ENCODE results near the gene IMMP2L. TPM values are rescaled to one million over a fixed set of nuclear protein-coding genes. Genes with fewer than 3 reads are reported as not detected.
"Not testable (repeated sequence)": the region's sequence is repeated elsewhere in the genome, so short reads cannot be mapped to it uniquely, and the experiment has no call there.

The IMMP2L gene
- total RNA-seq, 1 donor from 2014 or later = 17.1 TPM

- DNase-seq; intact Hi-C loops (cut with micrococcal nuclease); ATAC-seq: not testable (repeated sequence)
These were observed 310.9 kb downstream of the IMMP2L start for GRCh38 chr7:111251365-111251764.

- ATAC-seq; DNase-seq; intact Hi-C loops (cut with micrococcal nuclease): not testable (repeated sequence)
These were observed 312.5 kb downstream of the IMMP2L start for GRCh38 chr7:111249807-111250206.

GRCh38 chr7:111242141-111242755 lies 320.0 kb downstream of the IMMP2L start:
- ATAC-seq (no peak), DNase-seq (no peak)
- intact Hi-C loops (cut with micrococcal nuclease) = no loop called here

- ATAC-seq = no peak
- no peak for DNase-seq
- intact Hi-C loops (cut with micrococcal nuclease) = no loop called here
These were observed 321.9 kb downstream of the IMMP2L start for GRCh38 chr7:111240371-111240770.

DNA sequence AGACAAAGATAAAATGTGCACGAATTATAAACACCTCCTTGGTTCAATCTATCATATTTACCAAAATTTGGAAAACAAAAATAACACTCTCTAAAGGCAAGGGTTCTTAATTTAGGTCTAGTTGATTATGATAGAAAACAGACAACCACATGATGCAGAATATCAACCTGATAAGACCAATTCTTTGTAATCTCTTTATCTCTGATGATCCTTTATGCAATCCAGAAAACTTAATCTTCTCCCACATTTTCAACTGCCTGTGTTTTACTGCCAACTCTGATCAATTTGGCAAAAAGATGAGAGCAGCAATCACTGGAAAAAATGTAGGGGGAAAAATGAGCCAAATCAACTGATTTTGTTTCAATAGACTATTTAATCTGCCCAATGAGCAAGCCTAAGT lies 322.9 kb downstream of the IMMP2L start:
- ATAC-seq = no peak
- DNase-seq = no peak
- intact Hi-C loops (cut with micrococcal nuclease) = no loop called here

GRCh38 chr7:111238886-111239285 lies 323.4 kb downstream of the IMMP2L start:
- intact Hi-C loops (cut with micrococcal nuclease) = no loop called here

DNA sequence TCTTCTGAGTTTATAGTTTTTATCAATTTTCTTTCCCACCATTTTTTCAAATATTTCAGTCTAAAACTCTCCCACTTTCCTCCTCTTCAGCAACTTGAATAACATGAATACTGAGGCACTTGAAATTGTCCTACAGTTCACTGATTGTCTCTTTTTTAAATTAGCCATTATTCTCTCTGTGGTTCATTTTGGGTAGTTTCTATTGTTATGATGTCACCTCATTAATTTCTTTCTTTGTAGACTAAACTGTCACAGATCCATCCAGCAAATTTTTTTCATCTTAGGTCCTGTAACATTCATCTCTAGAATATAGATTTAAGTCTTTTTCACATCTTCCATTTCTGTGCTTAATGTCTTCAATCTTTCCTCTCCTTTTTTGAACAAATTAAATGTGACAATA lies 326.6 kb downstream of the IMMP2L start:
- no peak for DNase-seq
- ATAC-seq = no peak
- intact Hi-C loops (cut with micrococcal nuclease) = no loop called here

More at GRCh38 chr7:111238886-111239285, 323.4 kb downstream of the IMMP2L start:
- DNase-seq (no peak), ATAC-seq (no peak)

DNA sequence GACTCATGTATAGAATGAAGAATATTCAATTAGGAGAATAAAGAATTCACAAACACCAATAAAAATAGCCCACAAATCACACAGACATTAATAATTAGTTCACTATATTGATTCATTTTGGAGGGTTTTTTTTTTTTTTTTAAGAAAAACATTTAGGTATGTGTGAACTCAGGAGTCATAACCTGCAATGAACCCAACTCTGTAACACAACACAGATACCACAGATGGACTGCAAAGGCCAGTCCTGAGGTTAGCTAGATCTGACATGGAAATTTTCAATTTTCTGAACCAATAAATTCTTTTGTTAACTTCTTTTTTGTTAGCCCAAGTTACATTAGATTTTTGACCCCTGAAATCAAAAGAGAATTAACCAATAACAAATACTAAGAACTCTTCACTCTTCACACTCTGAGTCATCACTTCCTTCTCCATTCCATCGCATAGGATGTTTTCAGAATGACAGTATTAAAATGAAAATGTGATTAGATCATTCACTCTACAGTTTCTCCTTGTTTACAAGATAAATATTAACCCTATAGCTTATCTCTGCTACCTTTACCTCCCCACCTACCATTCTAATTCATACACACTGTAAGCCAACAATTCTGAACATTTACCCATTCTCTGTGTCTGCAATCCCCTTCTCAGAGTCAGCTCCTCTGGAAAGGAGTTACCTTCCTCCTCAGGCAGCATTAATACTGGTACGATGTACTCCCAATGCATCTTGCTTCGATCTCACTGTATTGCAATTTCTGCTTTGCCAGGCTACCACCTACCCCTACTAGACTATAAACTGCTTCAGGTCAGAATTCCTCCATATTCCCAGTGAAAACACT lies 329.8 kb downstream of the IMMP2L start:
- DNase-seq (no peak), ATAC-seq (no peak)
- intact Hi-C loops (cut with micrococcal nuclease) = no loop called here

GRCh38 chr7:111229916-111230315 lies 332.4 kb downstream of the IMMP2L start:
- DNase-seq (no peak), ATAC-seq (no peak)
- intact Hi-C loops (cut with micrococcal nuclease) = no loop called here

DNA sequence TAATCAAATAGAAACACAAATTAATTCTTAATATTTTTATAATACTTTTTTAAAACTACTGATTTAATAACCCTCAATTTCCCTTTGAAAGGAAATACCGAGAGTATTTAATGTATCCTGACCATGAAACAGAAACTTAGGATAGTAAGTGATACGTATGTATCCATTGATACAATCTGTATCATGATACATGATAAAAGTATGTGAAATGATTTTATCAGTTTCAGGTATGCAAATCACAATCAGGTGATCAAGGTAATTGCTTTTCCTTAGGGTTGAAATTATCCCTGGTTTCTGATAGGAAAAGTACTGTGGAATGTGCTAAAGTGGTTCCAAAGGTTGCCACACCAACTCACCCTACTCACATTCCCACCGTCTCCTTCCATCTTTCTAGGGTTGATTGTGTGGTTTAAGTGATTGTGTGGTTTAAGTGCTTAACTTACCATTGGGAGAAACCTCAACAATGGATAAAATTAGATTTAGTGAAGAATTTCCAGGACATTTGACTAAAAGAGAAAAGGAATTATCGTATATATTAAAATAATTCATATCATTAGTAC lies 333.0 kb downstream of the IMMP2L start:
- intact Hi-C loops (cut with micrococcal nuclease) = no loop called here
- DNase-seq (no peak), ATAC-seq (no peak)

DNA sequence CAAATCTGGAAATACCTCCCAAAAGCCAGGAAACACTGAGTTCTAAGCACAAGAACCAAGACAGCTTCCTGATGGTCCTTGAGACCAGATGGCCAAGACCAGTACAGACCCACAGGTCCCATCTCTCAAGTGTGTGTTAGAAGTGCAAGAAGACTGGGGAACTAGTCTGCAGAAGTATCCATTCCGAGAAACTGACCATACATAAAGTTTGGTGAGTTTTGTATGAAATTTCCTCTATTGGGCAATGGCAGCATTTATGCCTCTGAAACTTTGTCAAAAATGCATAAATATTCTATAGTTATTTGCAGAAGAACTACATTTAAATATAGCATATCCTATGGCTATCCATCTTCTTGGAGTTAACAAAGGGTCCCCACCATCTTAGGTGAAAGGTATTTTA lies 333.9 kb downstream of the IMMP2L start:
- intact Hi-C loops (cut with micrococcal nuclease) = no loop called here
- DNase-seq (no peak), ATAC-seq (no peak)

- intact Hi-C loops (cut with micrococcal nuclease) = no loop called here
- ATAC-seq (no peak), DNase-seq (no peak)
These were observed 335.5 kb downstream of the IMMP2L start for GRCh38 chr7:111226800-111227199.

DNA sequence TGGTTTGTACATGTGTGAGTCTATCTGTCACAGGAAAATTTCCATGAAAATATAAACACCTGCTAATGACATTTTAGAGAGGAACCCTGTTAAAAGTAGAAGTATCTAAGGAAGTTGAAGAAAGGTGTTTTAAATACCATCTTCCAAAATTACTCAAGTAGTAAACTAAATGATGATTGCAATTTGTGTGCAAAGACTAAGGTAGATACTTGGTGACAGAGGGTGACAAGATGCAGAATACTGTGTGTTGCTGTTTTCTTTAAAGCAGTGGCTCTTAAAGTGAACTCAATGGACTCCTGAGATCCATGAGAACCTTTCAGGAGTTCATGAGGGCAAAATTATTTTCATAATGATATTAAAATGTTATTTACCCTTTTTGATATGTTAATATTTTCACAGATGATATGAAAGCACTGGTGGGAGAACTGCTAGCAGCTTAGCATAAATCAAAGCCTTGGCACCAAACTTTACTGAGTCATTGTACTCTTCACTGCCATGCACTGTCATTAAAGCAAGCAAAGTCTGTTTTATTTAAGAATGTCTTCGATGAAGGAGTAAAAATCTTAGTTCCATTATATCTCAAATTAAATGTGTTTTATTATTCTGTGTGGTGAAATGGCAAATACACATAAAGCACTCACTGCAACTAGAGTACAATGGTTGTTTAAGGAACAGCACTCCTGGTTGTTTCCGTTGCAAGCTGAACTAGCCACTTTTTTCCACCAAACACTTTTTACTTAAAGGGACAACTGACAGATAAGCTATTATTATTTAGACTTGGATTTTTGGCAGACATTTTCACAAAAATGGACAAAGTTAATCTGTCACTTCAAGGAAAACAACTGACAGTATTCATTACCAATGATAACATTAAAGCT lies 337.7 kb downstream of the IMMP2L start:
- DNase-seq = no peak
- intact Hi-C loops (cut with micrococcal nuclease) = no loop called here
- ATAC-seq = no peak

- intact Hi-C loops (cut with micrococcal nuclease) = no loop called here
- ATAC-seq (no peak), DNase-seq (no peak)
These were observed 338.5 kb downstream of the IMMP2L start for GRCh38 chr7:111223802-111224253.

DNA sequence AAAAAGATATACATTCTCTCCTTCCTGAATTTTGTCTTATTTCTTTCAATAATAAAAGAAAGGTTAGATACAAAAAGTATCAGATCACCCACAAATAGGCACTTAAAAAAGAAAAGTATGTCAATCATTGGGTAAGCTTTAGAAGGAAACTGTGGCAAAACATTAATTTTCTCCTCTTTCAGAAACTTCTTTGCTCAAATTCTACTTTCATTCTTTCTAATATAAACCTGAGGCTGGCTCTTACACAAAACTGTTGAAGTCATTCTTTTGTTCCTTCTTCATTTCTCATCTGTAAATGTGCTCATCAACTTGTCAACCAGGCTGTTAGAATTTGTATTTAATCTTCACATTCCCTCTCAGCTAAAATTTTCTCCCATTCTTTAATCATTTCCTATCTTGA lies 346.7 kb downstream of the IMMP2L start:
- DNase-seq (no peak), ATAC-seq (no peak)
- intact Hi-C loops (cut with micrococcal nuclease) = no loop called here

GRCh38 chr7:111212857-111213523 lies 349.3 kb downstream of the IMMP2L start:
- no peak for ATAC-seq
- intact Hi-C loops (cut with micrococcal nuclease) = no loop called here
- DNase-seq = no peak

GRCh38 chr7:111210996-111211395 lies 351.3 kb downstream of the IMMP2L start:
- DNase-seq = no peak
- intact Hi-C loops (cut with micrococcal nuclease) = no loop called here
- ATAC-seq = no peak

DNA sequence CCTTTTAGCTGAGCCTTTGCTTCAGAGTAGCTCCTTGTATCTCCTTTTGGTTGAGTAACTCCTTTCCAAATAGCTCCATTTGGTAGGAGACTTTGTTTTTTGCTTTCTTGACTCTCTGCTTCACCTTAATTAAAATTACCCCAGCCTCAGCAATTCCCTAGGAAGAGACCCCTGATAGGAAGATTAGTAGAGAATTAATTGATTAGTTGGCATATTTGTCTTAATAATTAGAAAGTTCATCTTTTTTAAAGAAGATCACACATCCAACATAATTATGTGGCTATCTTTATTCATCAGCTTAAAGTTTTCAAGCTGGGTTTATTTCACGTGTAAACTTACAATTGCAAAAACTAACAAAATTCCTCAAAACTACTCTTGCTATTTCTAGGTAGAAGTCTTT lies 352.2 kb downstream of the IMMP2L start:
- DNase-seq (no peak), ATAC-seq (no peak)
- intact Hi-C loops (cut with micrococcal nuclease) = no loop called here

GRCh38 chr7:111205251-111205650 lies 357.0 kb downstream of the IMMP2L start:
- intact Hi-C loops (cut with micrococcal nuclease) = no loop called here
- DNase-seq (no peak), ATAC-seq (no peak)

Measured in left ventricle myocardium superior (tissue), 1 donor.